K562 treated with DMSO at 1 percent for 4 hours (cell line): ENCODE data around the gene RAB40C. TPM values are rescaled to one million over a fixed set of nuclear protein-coding genes. Genes with fewer than 3 reads are reported as not detected.

Experiments
- total RNA-seq: library from RNA; unstranded; fragments of 300-600 nt; gene quantifications from 2 replicates; pipeline ENCODE4 v1.2.3, GENCODE V29; 2022; ENCODE audit not compliant: insufficient read depth

The RAB40C gene
- total RNA-seq, result 25.1 and 27.0 TPM in 2 replicates

GRCh38 chr16:589658-590187 lies at the start of gene RAB40C:
RAB40C (plus strand) TSS chr16:590066; CDS start chr16:590292, 226 bp downstream.

GRCh38 chr16:560204-560700 lies 29.6 kb upstream of the RAB40C start, which contains the start of gene PRR35:
PRR35 (plus strand) TSS chr16:560394; CDS start chr16:563295, 2,901 bp downstream.

GRCh38 chr16:566475-567372 lies 23.1 kb upstream of the RAB40C start, which contains the start of gene NHLRC4:
NHLRC4 (plus strand) TSS chr16:567005; CDS start chr16:568048, 1,043 bp downstream.

GRCh38 chr16:569445-570254 lies 20.2 kb upstream of the RAB40C start, which contains the start of gene PIGQ:
PIGQ (plus strand) TSS chr16:569968; CDS start chr16:574075, 4,107 bp downstream.

GRCh38 chr16:630815-631405 lies 41.0 kb downstream of the RAB40C start, which contains the start of gene WFIKKN1:
WFIKKN1 (plus strand) TSS chr16:630985; CDS start chr16:631254, 269 bp downstream.

GRCh38 chr16:636206-637080 lies 46.6 kb downstream of the RAB40C start, which contains the start of gene METTL26:
METTL26 (minus strand) TSS chr16:636305; CDS start chr16:636290, 15 bp downstream.

GRCh38 chr16:641326-642188 lies 51.7 kb downstream of the RAB40C start, which contains the start of gene MCRIP2:
MCRIP2 (plus strand) TSS chr16:641828; CDS start chr16:641992, 164 bp downstream.

GRCh38 chr16:648781-649589 lies 59.1 kb downstream of the RAB40C start, which contains the start of gene WDR90:
WDR90 (plus strand) TSS chr16:649365; CDS start chr16:649417, 52 bp downstream.

GRCh38 chr16:667780-668518 lies 78.1 kb downstream of the RAB40C start, which contains the start of gene RHOT2:
RHOT2 (plus strand) TSS chr16:668132; CDS start chr16:668200, 68 bp downstream.

GRCh38 chr16:674968-675883 lies 85.4 kb downstream of the RAB40C start, which contains the start of gene RHBDL1:
RHBDL1 (plus strand) TSS chr16:675671; CDS start chr16:675791, 120 bp downstream.

Other genes starting within 250 kb of the RAB40C start
- 34.9 and 37.3 TPM in 2 replicates for gene AXIN1, start 237.3 kb upstream of the RAB40C start, total RNA-seq
- gene MRPL28, start 219.5 kb upstream of the RAB40C start, total RNA-seq, result 104 and 108 TPM in 2 replicates
- gene PGAP6, start 208.1 kb upstream of the RAB40C start, total RNA-seq, result 102 and 116 TPM in 2 replicates
- 226 and 252 TPM in 2 replicates for gene NME4, start 192.9 kb upstream of the RAB40C start, total RNA-seq
- gene DECR2, start 188.2 kb upstream of the RAB40C start, total RNA-seq, result 33.8 and 38.1 TPM in 2 replicates
- gene RAB11FIP3, start 164.4 kb upstream of the RAB40C start, total RNA-seq, result 10.8 and 10.9 TPM in 2 replicates
- 55.1 and 67.7 TPM in 2 replicates for gene CAPN15, start 62.4 kb upstream of the RAB40C start, total RNA-seq
- gene PRR35, start 29.7 kb upstream of the RAB40C start, total RNA-seq, result not detected in 2 replicates
- 4.3 and 5.8 TPM in 2 replicates for gene NHLRC4, start 23.1 kb upstream of the RAB40C start, total RNA-seq
- gene PIGQ, start 20.1 kb upstream of the RAB40C start, total RNA-seq, result 36.7 and 38.3 TPM in 2 replicates
- 8.4 and 9.7 TPM in 2 replicates for gene WFIKKN1, start 40.9 kb downstream of the RAB40C start, total RNA-seq
- gene METTL26, start 46.2 kb downstream of the RAB40C start, total RNA-seq, result 176 and 186 TPM in 2 replicates
- 83.7 and 110 TPM in 2 replicates for gene MCRIP2, start 51.8 kb downstream of the RAB40C start, total RNA-seq
- gene WDR90, start 59.3 kb downstream of the RAB40C start, total RNA-seq, result 3.4 and 4.8 TPM in 2 replicates
- gene RHOT2, start 78.1 kb downstream of the RAB40C start, total RNA-seq, result 128 and 154 TPM in 2 replicates
- 2.8 and 4.2 TPM in 2 replicates for gene RHBDL1, start 85.6 kb downstream of the RAB40C start, total RNA-seq
- 129 and 139 TPM in 2 replicates for gene STUB1, start 90.3 kb downstream of the RAB40C start, total RNA-seq
- gene JMJD8, start 94.3 kb downstream of the RAB40C start, total RNA-seq, result 88.7 and 91.8 TPM in 2 replicates
- gene WDR24, start 100.3 kb downstream of the RAB40C start, total RNA-seq, result 19.6 and 21.8 TPM in 2 replicates
- 3.4 and 6.3 TPM in 2 replicates for gene FBXL16, start 115.7 kb downstream of the RAB40C start, total RNA-seq
- 21.4 and 37.4 TPM in 2 replicates for gene METRN, start 125.1 kb downstream of the RAB40C start, total RNA-seq
- gene ANTKMT, start 131.1 kb downstream of the RAB40C start, total RNA-seq, result 56.5 and 66.4 TPM in 2 replicates
- 0.51 and 1.4 TPM in 2 replicates for gene CCDC78, start 136.4 kb downstream of the RAB40C start, total RNA-seq
- 30.6 and 31.8 TPM in 2 replicates for gene HAGHL, start 137.0 kb downstream of the RAB40C start, total RNA-seq
- gene CIAO3, start 150.9 kb downstream of the RAB40C start, total RNA-seq, result 26.1 and 31.9 TPM in 2 replicates
- not detected in 2 replicates for gene MSLN, start 170.7 kb downstream of the RAB40C start, total RNA-seq
- 45.1 and 50.9 TPM in 2 replicates for gene RPUSD1, start 198.3 kb downstream of the RAB40C start, total RNA-seq
- gene CHTF18, start 198.6 kb downstream of the RAB40C start, total RNA-seq, result 25.9 and 26.9 TPM in 2 replicates
- not detected in 2 replicates for gene GNG13, start 210.7 kb downstream of the RAB40C start, total RNA-seq